Kidney epithelial cell (primary cell): ENCODE measurements around the gene LIPA. TPM values are rescaled to one million over a fixed set of nuclear protein-coding genes. Genes with fewer than 3 reads are reported as not detected.
"Not testable (repeated sequence)": the region's sequence is repeated elsewhere in the genome, so short reads cannot be mapped to it uniquely, and the experiment has no call there.

Source experiments
- DNase-seq: peaks from one replicate; pipeline ENCODE4 v3.0.0-alpha.2; 2010; ENCODE audit warnings: low read depth
- H3K27me3 ChIP-seq: 2 replicates; pipeline ENCODE4 v1.6.0; 2011; ENCODE audit warnings: low read length; ENCODE audit not compliant: control insufficient read depth, insufficient read depth
- H3K36me3 ChIP-seq: 2 replicates; pipeline ENCODE4 v1.5.1; 2011; ENCODE audit warnings: low read length; ENCODE audit not compliant: control insufficient read depth, insufficient read depth
- H3K4me3 ChIP-seq: 2 replicates; pipeline ENCODE4 v1.5.1; 2011; ENCODE audit warnings: low read depth, mild to moderate bottlenecking, control low read depth, low read length
- total RNA-seq: library from RNA; depleted of rRNA; stranded (reverse); fragments of >200 nt; gene quantifications from 2 replicates; pipeline ENCODE4 v1.2.3, GENCODE V29; 2015
- TF ChIP-seq, protein P1 (sequence below): IDR thresholded peaks from 2 replicates; pipeline ENCODE4 v1.5.1; 2011; ENCODE audit warnings: mild to moderate bottlenecking, moderate library complexity, low read length, control low read depth, inconsistent platforms; ENCODE audit not compliant: insufficient read depth, poor library complexity, severe bottlenecking

LIPA gene
- total RNA-seq, 1 donor from 2014 or later = 67.6 TPM

DNA sequence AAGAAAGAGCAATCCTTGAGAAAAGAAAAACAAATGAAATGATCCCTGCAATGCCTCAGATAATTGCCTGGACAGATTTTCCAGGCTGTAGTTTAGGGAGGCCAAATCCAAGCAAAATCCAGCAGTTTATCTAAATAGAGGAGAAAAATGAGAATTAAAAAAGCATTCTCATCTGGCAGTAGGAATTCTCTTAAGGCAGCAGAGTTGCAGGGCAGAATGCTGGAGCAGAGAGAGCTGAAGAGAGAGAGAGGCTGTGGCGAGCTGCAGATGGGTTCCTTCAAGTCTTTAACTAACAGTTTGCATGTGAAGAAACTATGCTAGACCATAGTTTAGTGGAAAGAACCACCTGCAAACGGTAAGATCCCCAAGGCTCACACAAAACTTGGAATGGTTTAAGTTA is 6.0 kb upstream of the LIPA start:
- no peaks in the 10 kb centered on the region for H3K36me3 ChIP-seq
- no peak for DNase-seq

DNA sequence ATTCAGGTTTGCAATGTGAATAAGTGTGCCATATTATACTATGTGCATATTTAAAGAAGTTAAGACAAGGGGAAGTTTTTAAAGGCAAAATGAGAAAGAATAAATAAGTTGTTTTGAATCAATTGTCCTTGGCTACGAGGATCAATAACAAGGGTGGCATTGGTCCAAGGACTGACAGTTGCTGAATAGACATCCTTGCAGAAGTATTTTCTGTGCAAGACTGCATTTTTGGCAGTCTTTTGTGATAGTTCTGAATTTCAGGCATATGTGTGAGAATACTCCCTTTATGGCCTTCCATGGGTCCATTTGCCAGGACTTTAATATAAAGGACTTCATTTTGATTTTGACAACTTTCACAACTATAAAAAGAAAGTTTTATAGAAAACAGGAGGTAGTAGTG is 5.4 kb upstream of the LIPA start:
- DNase-seq = no peak
- H3K27me3 ChIP-seq = no peaks in the 10 kb centered on the region
- no peaks in the 10 kb centered on the region for H3K36me3 ChIP-seq
- H3K4me3 ChIP-seq = no peak overlapping the region
- TF ChIP-seq, protein P1, sequence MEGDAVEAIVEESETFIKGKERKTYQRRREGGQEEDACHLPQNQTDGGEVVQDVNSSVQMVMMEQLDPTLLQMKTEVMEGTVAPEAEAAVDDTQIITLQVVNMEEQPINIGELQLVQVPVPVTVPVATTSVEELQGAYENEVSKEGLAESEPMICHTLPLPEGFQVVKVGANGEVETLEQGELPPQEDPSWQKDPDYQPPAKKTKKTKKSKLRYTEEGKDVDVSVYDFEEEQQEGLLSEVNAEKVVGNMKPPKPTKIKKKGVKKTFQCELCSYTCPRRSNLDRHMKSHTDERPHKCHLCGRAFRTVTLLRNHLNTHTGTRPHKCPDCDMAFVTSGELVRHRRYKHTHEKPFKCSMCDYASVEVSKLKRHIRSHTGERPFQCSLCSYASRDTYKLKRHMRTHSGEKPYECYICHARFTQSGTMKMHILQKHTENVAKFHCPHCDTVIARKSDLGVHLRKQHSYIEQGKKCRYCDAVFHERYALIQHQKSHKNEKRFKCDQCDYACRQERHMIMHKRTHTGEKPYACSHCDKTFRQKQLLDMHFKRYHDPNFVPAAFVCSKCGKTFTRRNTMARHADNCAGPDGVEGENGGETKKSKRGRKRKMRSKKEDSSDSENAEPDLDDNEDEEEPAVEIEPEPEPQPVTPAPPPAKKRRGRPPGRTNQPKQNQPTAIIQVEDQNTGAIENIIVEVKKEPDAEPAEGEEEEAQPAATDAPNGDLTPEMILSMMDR = no peak

More for the DNA sequence above, 6.0 kb upstream of the LIPA start:
- Histone ChIP-seq H3K27me3 (no peaks in the 10 kb centered on the region), H3K4me3 (no peak overlapping the region)
- TF ChIP-seq, protein P1 = no peak

DNA sequence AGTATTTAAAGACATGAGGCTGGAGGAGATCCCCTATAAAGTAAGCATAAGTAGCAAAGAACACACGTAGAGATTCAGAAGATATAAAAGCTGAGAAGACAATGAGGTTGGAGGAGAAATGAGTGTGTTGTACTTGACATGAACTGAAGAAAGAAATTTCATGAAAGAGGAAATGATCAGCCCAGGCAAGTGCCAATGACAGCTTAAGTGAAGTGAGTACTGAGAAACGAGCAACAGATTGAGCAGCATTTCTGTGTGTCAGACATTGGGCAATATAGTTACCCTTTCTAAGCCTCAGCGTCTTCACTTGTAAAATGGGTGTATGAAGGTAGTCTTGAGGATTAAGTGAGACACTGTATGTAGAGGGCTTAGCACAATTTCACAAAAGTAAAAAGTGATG is 4.8 kb upstream of the LIPA start:
- DNase-seq = no peak
- TF ChIP-seq, protein P1 = no peak
- no peak overlapping the region for H3K4me3 ChIP-seq
- H3K36me3 ChIP-seq = no peaks in the 10 kb centered on the region
- H3K27me3 ChIP-seq = no peaks in the 10 kb centered on the region

DNA sequence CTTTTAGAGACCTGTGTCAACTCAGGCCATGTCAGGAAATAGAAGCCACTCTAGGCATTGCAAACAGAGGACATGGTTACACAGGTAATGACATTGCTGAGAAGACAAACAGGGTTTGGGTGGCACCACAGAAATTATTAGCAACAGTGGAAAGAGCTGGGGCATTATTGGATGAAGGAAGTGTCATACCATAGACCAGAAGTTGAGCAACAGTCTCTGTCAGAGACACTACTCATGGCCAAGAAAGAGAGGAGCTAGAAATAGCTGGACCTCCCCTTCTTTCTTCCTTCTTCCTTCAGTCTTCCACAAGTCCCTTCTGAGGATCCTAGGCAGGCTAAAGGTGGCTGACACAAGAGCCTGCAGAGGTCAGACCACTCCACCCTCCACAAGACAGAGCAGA is 4.2 kb upstream of the LIPA start:
- no peaks in the 10 kb centered on the region for H3K27me3 ChIP-seq
- DNase-seq = no peak
- H3K36me3 ChIP-seq = no peaks in the 10 kb centered on the region
- no peak overlapping the region for H3K4me3 ChIP-seq
- TF ChIP-seq, protein P1 = no peak

DNA sequence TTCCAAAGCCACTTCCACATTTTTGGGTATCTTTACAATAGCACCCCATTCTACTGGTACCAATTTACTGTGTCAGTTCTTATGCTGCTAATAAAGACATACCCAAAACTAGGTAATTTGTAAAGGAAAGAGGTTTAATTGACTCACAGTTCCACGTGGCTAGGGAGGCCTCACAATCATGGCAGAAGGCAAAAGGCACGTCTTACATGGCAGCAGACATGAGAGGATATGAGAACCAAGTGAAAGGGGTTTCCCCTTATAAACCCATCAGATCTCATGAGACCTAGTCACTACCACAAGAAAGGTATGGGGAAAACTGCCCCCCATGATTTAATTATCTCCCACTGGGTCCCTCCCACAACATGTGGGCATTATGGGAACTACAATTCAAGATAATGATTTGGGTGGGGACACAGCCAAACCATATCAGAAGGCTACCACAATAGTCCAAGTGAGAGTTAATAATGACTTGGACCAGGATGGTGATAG is 3.6 kb upstream of the LIPA start:
- H3K27me3 ChIP-seq, H3K36me3 ChIP-seq, DNase-seq, H3K4me3 ChIP-seq: not testable (repeated sequence)

DNA sequence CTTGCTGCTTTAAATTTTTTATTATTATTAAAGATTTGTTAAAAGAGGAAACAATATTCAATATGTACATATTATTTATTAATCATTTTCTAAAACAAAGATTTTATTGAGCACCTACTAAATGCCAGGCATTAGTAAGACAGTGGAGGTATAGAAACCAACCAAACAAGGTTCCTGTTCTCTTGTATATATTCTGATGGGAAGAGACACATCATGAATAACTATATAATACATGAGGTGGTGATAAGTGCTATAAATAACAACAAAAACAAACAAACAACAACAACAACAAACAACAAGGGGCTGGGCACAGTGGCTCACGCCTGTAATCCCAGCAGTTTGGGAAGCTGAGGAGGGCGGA is 630 bp upstream of the LIPA start:
- Histone ChIP-seq H3K36me3 (no peaks in the 10 kb centered on the region), H3K4me3 (no peak overlapping the region), H3K27me3 (no peaks in the 10 kb centered on the region)
- DNase-seq = no peak
- TF ChIP-seq, protein P1 = no peak
